Measurements from ENCODE around the gene FCAMR.

GRCh38 chr1:206944703-206945102, 25.6 kb downstream of the FCAMR start:
- TF ChIP-seq EZH2 (IDR thresholded peaks at IDR 0.05; ENCODE audit: insufficient read depth, poor library complexity, severe bottlenecking) (no peak), EZH2phosphoT487 (IDR thresholded peaks at IDR 0.05; ENCODE audit: insufficient read depth, low read depth) (no peak)

Measured in GM23248 (cell line).